GM19397 (cell line): ENCODE measurements around the gene POU4F1.
A peak's percentile ranks its signal among the peaks of the same experiment; 100 is the strongest.
"Not testable (repeated sequence)": the region's sequence is repeated elsewhere in the genome, so short reads cannot be mapped to it uniquely, and the experiment has no call there.

Experiments
- ATAC-seq: cut with Tn5 transposase; IDR thresholded peaks from one replicate; pipeline ENCODE4 v1.9.1; 2021; ENCODE audit warnings: mild to moderate bottlenecking, moderate library complexity; ENCODE audit not compliant: unreplicated experiment

POU4F1 gene, protein sequence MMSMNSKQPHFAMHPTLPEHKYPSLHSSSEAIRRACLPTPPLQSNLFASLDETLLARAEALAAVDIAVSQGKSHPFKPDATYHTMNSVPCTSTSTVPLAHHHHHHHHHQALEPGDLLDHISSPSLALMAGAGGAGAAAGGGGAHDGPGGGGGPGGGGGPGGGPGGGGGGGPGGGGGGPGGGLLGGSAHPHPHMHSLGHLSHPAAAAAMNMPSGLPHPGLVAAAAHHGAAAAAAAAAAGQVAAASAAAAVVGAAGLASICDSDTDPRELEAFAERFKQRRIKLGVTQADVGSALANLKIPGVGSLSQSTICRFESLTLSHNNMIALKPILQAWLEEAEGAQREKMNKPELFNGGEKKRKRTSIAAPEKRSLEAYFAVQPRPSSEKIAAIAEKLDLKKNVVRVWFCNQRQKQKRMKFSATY

GRCh38 chr13:78603240-78603957, at the start of gene POU4F1:
Gene POU4F1 (minus strand): TSS chr13:78603552. CDS start chr13:78603326, 226 bp downstream.
- ATAC-seq = peak; percentile 86

GRCh38 chr13:78652651-78653050, 49.3 kb upstream of the POU4F1 start:
- no peak for ATAC-seq

DNA sequence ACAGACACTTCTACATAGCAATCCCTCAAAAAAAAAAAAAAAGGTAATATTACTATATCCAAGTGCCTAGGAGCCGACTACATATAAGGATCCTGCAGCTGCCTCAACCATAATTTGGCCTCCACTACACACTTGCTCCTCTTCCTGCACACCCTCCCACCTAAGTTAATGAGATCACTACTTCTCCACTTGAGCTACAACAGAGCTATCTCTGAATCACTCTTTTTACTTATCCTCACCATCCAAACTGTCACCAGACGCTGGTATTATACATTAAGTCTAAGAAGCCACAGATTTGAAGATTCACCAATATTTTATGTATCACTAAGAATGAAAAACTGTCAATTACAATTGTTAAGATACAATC, 47.3 kb upstream of the POU4F1 start:
- no peak for ATAC-seq

DNA sequence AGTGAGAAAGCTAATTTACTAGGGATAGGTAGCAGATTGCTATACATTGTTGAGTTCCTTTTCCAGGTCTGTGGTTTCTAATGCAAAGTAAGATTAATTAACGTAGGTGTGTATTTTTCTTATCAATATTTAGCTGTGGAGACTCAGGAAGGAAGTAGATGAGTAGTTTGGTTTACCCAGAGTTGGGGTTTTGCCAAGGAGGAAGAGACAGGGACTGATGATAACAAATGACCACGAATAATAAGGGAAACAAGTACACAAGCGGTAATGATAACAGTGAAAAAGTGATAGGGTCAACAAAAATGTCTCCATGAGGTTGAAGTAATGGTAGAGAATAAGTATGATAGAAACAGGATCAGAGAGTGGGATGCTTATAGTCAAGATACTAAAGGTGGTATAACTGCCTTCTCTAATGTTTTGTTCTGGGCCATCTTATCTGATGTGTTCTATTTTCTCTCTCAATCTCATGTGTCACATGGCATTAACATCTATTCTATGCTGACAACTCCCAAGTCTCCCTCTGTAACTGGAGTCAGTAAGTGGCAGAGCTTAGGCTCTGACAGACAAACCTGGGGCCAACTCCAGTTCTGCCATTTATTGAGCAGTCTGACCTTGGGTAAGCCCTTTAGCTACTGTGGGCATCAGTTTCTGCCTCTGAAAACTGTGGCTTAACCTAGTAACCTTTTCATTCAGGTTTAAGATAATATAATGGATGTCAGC, 46.8 kb upstream of the POU4F1 start:
- no peak for ATAC-seq

- not testable (repeated sequence) for ATAC-seq
These were observed 43.8 kb upstream of the POU4F1 start for GRCh38 chr13:78647109-78647678.

DNA sequence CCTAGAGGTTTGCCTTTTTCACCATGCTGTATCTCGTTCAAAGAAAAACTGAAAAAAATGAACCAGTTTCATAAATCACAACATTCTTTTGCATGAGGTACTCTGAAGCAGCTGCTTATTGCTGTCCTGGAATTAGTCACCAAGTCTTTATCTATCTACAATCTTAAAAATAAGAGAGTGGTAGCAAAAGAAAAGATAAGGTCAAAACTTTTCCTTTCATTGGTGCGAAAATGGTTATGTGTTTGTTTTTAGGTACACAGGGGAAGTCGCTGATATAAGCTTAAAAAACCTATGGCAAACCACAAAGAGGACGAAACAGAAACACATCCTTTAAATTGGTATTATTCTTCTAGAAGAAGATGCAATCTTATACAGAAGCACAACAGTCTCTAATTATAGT, 34.9 kb upstream of the POU4F1 start:
- ATAC-seq = no peak

GRCh38 chr13:78636495-78636894, 33.1 kb upstream of the POU4F1 start:
- no peak for ATAC-seq

- ATAC-seq = no peak
These were observed 29.6 kb upstream of the POU4F1 start for GRCh38 chr13:78632996-78633395.

- no peak for ATAC-seq
These were observed 27.7 kb upstream of the POU4F1 start for GRCh38 chr13:78631077-78631476.

- no peak for ATAC-seq
These were observed 27.2 kb upstream of the POU4F1 start for GRCh38 chr13:78630511-78630910.

- ATAC-seq = no peak
These were observed 22.0 kb upstream of the POU4F1 start for GRCh38 chr13:78625384-78625783.

DNA sequence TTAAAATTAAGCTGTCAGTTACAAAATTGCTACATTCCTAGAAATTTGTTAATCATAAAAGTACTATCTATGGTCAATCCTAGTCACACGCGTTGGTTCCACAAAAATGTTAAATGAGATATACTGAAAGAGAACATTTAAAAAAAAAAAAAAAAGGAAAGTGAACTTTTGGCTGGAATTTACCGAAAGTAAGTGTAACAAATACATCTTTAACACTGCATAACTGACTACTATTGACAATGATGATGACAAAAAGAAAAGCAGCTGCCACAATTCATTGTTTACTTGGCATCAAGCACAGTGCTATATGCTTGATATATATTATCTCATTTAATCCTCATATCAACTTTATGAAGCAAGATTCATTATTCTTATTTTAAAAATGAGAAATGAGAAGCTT, 19.8 kb upstream of the POU4F1 start:
- ATAC-seq = no peak

DNA sequence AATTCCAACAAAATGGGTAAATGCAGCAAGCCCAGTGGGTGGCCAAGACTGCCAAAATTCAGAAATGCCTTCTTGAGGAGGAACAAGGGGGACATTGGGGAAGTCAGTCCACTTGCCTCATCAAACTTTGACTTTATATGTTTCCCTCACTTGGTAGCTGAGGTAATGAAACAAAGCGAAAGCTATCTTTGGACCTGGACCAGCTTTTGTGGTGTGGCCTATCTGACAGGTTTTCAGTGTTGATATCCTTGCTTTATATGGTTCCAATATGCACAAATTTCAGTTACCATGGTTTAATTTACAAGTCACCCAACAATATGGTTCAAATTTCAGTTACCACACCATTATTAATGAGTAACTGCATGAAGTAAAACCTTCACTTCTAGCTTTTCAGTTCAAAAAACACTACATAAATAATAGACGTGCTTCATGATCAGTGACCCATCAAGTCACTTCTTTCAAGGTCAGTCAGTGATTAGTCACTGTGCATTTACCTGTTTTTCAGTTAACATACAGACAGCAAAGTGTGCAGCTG, 17.7 kb upstream of the POU4F1 start:
- no peak for ATAC-seq

DNA sequence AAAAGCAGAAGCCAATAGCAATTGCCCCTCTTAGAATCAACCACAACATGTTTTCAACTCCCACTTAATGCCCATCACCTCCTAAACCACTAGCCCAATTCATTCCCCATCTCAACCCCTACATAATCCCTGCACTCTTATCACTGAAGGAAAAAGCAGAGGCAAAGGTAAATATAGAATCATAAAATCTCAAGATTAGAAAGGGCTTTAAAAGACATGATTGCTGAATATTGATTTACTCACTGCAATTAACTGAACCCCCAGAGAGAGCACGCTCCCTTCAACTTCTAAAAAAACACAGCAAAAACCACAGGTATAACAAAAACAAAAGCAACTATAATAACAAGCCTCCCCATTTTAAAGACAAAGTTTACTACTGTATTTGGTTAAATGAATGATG, 15.1 kb upstream of the POU4F1 start:
- no peak for ATAC-seq

- ATAC-seq = no peak
These were observed 7.7 kb upstream of the POU4F1 start for GRCh38 chr13:78611040-78611439.

DNA sequence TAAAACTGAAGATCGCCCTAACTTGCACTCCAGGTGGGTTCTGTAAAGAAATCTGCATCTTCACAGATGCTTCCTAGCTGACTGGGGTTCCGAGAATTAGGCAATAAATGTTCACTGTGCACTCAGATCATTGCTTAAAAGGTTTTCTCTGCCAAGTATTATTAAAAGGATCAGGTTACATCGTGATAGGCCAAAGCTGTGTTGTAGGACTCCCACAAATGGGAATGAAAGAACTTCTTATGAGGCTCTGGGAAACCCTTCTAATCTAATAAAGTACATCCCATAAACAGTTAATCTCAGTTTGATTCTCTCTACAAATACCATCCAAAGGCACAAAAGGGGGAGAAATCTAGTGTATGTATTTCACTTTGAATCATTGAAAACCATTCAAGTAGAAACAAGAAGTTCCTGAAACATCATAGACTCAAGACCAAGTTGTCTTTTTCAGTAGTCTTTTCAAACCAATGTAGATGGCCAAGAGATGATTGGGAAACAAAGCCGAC, 7.1 kb upstream of the POU4F1 start:
- ATAC-seq = no peak

- no peak for ATAC-seq
These were observed 6.3 kb upstream of the POU4F1 start for GRCh38 chr13:78609464-78610205.

DNA sequence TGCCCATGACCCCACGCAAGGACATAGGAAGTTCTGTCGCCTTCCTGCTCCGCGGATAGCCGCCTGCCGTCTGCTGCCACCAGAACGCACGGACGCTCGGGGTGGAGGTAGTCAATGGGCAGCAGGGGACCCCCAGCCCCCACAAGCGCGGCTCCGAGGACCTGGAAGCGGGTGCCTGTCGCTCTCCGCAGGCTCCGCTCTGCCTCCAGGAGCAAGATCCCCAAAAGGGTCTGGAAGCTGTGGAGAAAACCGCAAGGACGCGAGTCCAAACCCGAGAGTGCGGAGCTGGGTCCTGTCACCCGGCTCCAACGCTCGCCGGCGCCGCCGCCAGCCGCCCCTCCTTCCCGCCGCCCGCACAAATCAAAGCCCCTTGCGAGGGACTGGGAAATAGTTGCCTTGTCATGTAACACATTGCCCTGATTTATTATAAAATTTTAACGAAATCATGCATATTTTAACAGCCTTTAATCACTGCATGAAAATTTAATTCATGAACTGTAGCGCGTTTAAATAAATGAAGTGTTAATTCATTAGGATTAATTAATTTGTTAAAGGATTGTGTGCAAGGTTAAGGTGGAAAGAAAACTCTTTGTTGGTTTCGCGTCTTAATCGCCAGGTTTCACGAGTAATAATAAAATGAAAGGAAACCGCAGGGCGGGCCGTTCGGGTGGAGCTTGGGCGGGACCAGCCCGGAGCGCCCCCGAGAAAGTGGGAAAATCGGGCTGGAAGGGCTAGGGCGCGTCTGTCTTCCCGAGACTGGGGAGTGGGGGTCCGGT, 5.5 kb upstream of the POU4F1 start:
- ATAC-seq = no peak

- no peak for ATAC-seq
These were observed 4.9 kb upstream of the POU4F1 start for GRCh38 chr13:78608252-78608687.
